T-helper 17 cell (primary cell): ENCODE data around the gene TMEM60. TPM values are rescaled to one million over a fixed set of nuclear protein-coding genes. Genes with fewer than 3 reads are reported as not detected.

ENCODE experiments used
- ATAC-seq: fragments of 150-1000 bp; cut with Tn5 transposase; 2 replicates; pipeline ENCODE4 v1.10.0; 2021; ENCODE audit warnings: mild to moderate bottlenecking, moderate library complexity
- DNase-seq, 3 donors: peaks; one replicate each; pipeline versions ENCODE4 v3.0.0 to v3.0.0-alpha.2; 2020 to 2021
- H3K9me3 ChIP-seq: one replicate; pipeline ENCODE4 v1.7.0; 2013; ENCODE audit warnings: low read length, mild to moderate bottlenecking; ENCODE audit not compliant: control insufficient read depth, poor library complexity, severe bottlenecking
- H3K27ac Mint-ChIP-seq: one replicate; pipeline ENCODE4 v1.8.0; 2022; ENCODE audit warnings: mild to moderate bottlenecking, moderate library complexity, mixed read lengths
- H3K27me3 Mint-ChIP-seq: one replicate; pipeline ENCODE4 v1.8.0; 2022; ENCODE audit warnings: mixed read lengths
- H3K36me3 Mint-ChIP-seq: one replicate; pipeline ENCODE4 v1.8.0; 2022; ENCODE audit warnings: low read depth, mixed read lengths
- H3K4me1 Mint-ChIP-seq: one replicate; pipeline ENCODE4 v1.8.0; 2022; ENCODE audit warnings: mild to moderate bottlenecking, mixed read lengths
- H3K4me3 Mint-ChIP-seq: one replicate; pipeline ENCODE4 v1.8.0; 2022; ENCODE audit warnings: mild to moderate bottlenecking, moderate library complexity, mixed read lengths
- total RNA-seq, 4 donors: library from RNA in 2 of 4; stranded (reverse) in 2 of 4; gene quantifications; one replicate each; pipeline ENCODE4 v1.2.3 and lab custom pipeline; 2022 to 2026

Gene TMEM60
- total RNA-seq, 2 donors from 2014 or later = 5.0 to 6.3 TPM

DNA sequence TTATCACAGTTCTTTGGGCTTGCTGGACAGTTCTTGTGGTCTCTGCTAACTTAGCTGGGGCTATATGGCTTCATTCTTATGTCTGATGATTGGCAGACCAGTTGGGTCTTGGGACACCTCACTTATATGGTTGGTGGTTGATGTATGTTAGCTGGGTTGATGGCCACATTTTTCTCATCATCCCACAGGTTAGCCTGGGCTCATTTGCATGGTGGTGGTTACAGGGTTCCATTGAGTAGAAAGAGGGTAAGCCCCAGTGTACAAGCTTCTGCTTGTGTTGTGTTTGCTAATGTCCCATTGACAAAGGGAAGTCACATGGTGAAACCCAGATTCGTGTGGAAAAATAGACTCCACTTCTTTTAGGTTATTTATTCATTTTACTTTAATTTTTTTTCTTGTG, 40.6 kb downstream of the TMEM60 start:
- DNase-seq (no peak), ATAC-seq (peak; percentile 59)
- H3K27me3 Mint-ChIP-seq = no peaks in the 10 kb centered on the region
- no peaks in the 10 kb centered on the region for H3K9me3 ChIP-seq
- no peak overlapping the region for H3K4me3 Mint-ChIP-seq
- peaks cover 27% of the 10 kb centered on the region for H3K4me1 Mint-ChIP-seq
- no peak overlapping the region for H3K27ac Mint-ChIP-seq
- no peaks in the 10 kb centered on the region for H3K36me3 Mint-ChIP-seq

DNA sequence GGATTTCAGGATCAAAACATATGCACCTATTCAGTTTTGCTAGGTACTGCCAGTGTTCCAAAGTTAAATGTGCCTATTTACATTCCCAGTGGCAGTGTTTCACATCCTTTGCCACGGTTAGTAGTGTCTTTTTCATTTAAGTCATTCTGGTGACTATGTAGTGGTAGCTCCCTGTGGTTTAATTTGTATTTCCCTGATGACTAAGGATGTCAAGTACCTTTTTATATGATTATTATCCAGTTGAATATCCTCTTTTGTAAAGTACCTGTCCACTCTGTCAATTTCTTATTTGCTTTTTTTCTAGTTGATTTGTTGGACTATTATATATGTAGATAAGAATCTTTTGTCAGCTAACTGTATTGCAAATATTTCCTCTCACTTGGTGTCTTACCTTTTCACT, 45.1 kb downstream of the TMEM60 start:
- Mint-ChIP-seq H3K4me3 (no peak overlapping the region), H3K4me1 (peaks cover 30% of the 10 kb centered on the region), H3K27me3 (no peaks in the 10 kb centered on the region), H3K27ac (peak overlapping the region; percentile 60), H3K36me3 (peaks cover 5% of the 10 kb centered on the region)
- DNase-seq = no peak
- no peaks in the 10 kb centered on the region for H3K9me3 ChIP-seq
- ATAC-seq = no peak

DNA sequence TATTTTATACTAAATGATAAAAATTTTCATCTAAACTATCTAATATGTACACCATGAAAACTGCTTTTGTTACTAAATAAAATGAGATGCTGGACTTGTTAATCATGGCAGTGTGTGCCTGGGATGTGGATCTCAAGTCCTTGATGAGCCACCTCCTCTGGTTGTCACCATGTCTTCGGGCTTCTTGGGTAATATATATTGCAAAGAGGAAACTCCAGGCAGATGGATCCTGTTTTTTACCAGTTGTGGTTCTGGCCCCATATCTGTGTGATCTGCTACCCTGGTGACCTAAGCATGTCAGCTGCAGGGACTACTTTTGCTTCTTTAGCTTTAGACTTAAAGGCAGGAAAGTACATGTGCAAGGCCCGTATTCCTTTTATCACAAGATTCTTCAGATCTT, 46.2 kb downstream of the TMEM60 start:
- Mint-ChIP-seq H3K27me3 (no peaks in the 10 kb centered on the region), H3K4me1 (peaks cover 35% of the 10 kb centered on the region), H3K36me3 (peaks cover 5% of the 10 kb centered on the region), H3K27ac (no peak overlapping the region), H3K4me3 (no peak overlapping the region)
- peak; percentile 48 for ATAC-seq
- H3K9me3 ChIP-seq = no peaks in the 10 kb centered on the region
- no peak for DNase-seq

DNA sequence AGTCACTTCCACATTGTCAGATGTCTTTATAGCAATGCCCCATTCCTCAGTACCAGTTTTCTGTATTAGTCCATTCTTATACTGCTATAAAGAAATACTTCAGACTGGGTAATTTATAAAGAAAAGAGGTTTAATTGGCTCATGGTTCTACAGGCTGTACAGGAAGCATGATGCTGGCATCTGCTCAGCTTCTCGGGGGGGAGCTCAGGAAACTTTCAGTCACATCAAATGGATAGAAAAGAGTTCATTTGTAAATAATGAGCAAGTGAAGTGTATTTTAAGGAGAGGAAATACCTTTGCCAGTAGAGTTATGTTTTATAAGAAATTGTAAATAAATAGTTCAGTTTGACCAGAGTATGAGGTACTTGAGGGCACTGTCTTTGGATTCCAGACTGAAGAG, 50.5 kb downstream of the TMEM60 start:
- Mint-ChIP-seq H3K27ac (peak overlapping the region; percentile 72), H3K27me3 (no peaks in the 10 kb centered on the region), H3K4me3 (no peak overlapping the region), H3K36me3 (peaks cover 5% of the 10 kb centered on the region), H3K4me1 (peaks cover 29% of the 10 kb centered on the region)
- ATAC-seq = no peak
- no peaks in the 10 kb centered on the region for H3K9me3 ChIP-seq
- DNase-seq = no peak

DNA sequence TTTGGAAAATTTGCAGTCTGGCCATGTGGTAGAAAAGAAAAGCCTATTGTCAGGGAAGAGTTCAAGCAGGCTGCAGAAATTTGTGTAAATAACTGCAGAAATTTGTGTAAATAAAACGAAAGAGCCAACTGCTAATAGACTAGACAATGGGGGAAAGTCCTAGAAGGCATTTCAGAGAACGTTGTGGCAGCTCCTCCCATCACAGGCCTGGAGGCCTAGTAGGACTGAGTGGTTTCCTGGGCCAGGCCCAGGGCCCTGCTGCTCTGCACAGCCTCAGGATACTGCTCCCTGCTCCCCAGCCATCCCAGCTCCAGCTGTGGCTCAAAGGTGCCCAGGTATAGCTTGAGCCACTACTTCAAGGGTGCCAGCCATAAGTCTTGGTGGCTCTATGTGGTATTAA, 51.1 kb downstream of the TMEM60 start:
- H3K27me3 Mint-ChIP-seq = no peaks in the 10 kb centered on the region
- H3K9me3 ChIP-seq = no peaks in the 10 kb centered on the region
- peaks cover 25% of the 10 kb centered on the region for H3K4me1 Mint-ChIP-seq
- peak overlapping the region; percentile 72 for H3K27ac Mint-ChIP-seq
- no peak overlapping the region for H3K4me3 Mint-ChIP-seq
- ATAC-seq (no peak), DNase-seq (no peak)
- peaks cover 3% of the 10 kb centered on the region for H3K36me3 Mint-ChIP-seq

DNA sequence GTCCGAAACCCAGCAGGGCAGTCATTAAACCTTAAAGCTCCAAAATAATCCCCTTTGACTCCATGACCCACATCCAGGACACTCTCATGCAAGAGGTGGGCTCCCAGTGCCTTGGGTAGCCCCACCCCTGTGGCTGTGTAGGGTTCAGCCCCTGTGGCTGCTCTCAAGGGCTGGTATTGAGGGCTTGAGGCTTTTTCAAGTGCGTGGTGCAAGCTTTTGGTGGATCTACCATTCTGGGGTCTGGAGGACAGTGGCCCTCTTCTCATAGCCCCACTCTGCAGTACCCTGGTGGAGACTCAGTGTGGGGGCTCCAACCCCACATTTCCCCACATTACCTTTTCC, 51.4 kb downstream of the TMEM60 start:
- Mint-ChIP-seq H3K27me3 (no peaks in the 10 kb centered on the region), H3K27ac (peak overlapping the region; percentile 72), H3K36me3 (peaks cover 4% of the 10 kb centered on the region), H3K4me1 (peaks cover 23% of the 10 kb centered on the region), H3K4me3 (no peak overlapping the region)
- ATAC-seq (no peak), DNase-seq (no peak)
- H3K9me3 ChIP-seq = no peaks in the 10 kb centered on the region

DNA sequence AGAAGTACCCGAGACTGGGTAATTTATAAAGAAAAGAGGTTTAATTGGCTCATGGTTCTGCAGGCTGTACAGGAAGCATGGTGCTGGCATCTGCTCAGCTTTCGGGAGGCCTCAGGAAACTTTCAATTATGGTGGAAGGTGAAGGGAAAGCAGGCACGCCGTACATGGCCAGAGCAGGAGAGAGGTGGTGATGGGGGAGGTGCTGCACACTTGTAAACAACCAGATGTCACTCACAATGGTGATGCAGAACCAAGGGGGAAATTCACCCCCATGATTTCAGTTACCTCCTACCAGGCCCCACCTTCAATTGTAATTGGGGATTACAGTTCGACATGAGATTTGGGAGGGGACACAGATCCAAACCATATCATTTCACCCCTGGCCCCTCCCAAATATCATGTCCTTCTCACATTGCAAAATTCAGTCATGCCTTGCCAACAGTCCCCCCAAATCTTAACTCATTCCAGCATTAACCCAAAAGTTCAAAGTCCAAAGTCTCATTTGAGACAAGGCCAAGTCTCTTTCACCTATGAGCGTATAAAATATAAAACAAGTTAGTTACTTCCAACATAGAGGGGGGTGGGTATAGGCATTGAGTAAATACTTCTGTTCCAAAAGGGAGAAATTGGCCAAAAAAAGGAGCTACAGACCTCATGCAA, 51.9 kb downstream of the TMEM60 start:
- H3K36me3 Mint-ChIP-seq = peaks cover 4% of the 10 kb centered on the region
- DNase-seq (no peak), ATAC-seq (no peak)
- no peaks in the 10 kb centered on the region for H3K9me3 ChIP-seq
- no peaks in the 10 kb centered on the region for H3K27me3 Mint-ChIP-seq
- H3K4me3 Mint-ChIP-seq = no peak overlapping the region
- peaks cover 23% of the 10 kb centered on the region for H3K4me1 Mint-ChIP-seq
- H3K27ac Mint-ChIP-seq = peak overlapping the region; percentile 72

DNA sequence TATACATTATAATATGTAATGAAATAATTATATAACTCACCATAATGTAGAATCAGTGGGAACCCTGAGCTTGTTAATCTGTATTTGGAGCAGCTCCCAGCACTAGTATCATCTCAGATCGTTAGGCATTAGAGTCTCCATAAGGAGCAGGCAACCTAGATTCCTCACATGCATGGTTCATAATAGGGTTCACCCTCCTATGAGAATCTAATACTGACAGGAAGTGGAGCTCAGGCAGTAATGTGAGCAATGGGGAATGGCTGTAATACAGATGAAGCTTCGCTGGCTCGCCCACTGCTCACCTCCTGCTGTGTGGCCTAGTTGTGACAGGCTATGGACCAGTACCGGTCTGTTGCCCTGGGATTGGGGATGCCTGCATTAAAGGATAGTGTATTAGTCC, 52.5 kb downstream of the TMEM60 start:
- Mint-ChIP-seq H3K27ac (peak overlapping the region; percentile 72), H3K4me3 (no peak overlapping the region), H3K4me1 (peaks cover 23% of the 10 kb centered on the region), H3K27me3 (no peaks in the 10 kb centered on the region), H3K36me3 (peaks cover 4% of the 10 kb centered on the region)
- DNase-seq (no peak), ATAC-seq (no peak)
- no peaks in the 10 kb centered on the region for H3K9me3 ChIP-seq

Other genes with a start within 250 kb of the TMEM60 start
- gene RSBN1L, start 102.0 kb downstream of the TMEM60 start, total RNA-seq = 10 to 100 TPM; 19.6 to 20.6 TPM
- gene PHTF2, start 339 bp upstream of the TMEM60 start, total RNA-seq = 10 to 100 TPM; 68.1 to 69.9 TPM